ENCODE results near the gene ODF2. TPM values are rescaled to one million over a fixed set of nuclear protein-coding genes. Genes with fewer than 3 reads are reported as not detected.
"Not testable (repeated sequence)": the region's sequence is repeated elsewhere in the genome, so short reads cannot be mapped to it uniquely, and the experiment has no call there.

The ODF2 gene
- total and polyA plus RNA-seq, 5 donors: 9.6 to 15.4 (median 14.4) TPM

DNA sequence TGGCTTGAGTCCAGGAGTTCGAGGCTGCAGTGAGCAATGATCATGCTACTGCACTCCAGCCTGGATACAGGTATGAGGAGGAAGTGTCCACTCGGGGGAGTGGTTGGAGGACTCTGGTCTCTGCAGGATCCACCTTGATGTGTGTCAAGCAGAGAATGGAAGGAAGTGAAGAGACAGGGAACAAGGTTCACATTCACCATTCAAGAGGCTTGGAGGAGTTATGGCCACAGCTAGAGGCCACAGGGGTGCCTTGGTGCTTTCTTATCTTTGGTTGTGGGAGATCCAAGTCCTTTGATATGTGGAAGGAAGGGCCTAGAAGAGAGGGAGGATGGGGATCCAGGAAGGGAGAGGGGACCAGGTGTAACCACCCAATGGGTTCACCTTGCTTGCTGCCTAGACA, 40.5 kb upstream of the ODF2 start:
- Histone ChIP-seq H3K4me1 (ENCODE audit: control insufficient read depth, insufficient read depth, low read length) (peaks cover 4% of the 10 kb centered on the region), H3K27ac (ENCODE audit: low read length) (no peak overlapping the region), H3K9me3 (ENCODE audit: control insufficient read depth, low read length) (no peaks in the 10 kb centered on the region), H3K27me3 (ENCODE audit: control insufficient read depth, insufficient read depth) (no peaks in the 10 kb centered on the region), H3K4me3 (ENCODE audit: low read length) (no peak overlapping the region)
- intact Hi-C loops (cut with DNase I): loop anchor here in 2 of 4 donors (10.0 kb wide), 1 partner anchor 50 kb away; no protein-coding TSS in a partner anchor
- 70% methylated on average over 2 of the region's 2 CpGs for WGBS
- ATAC-seq (no peak), DNase-seq (peak in 1 of 3 donors; percentile 6)

DNA sequence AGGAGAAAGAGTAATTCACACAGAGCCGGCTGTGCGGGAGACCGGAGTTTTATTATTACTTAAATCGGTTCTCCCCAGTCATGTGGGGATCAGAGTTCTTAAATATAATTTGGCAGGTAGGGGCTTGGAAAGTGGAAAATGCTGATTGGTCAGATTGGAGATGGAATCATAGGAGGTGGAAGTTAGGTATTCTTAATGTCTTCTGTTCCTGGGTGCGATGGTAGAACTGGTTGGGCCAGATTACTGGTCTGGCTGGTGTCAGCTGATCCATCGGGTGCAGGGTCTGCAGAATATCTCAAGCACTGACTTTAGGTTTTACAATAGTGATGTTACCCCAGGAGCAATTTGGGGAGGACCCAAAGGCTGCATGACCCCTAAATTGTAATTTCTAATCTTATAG, 39.8 kb upstream of the ODF2 start:
- Histone ChIP-seq H3K27me3 (ENCODE audit: control insufficient read depth, insufficient read depth) (no peaks in the 10 kb centered on the region), H3K4me3 (ENCODE audit: low read length) (no peak overlapping the region), H3K9me3 (ENCODE audit: control insufficient read depth, low read length) (no peaks in the 10 kb centered on the region), H3K4me1 (ENCODE audit: control insufficient read depth, insufficient read depth, low read length) (peaks cover 4% of the 10 kb centered on the region), H3K27ac (ENCODE audit: low read length) (no peak overlapping the region)
- ATAC-seq (no peak), DNase-seq (no peak)
- WGBS: 64% methylated on average over 6 of the region's 6 CpGs
- intact Hi-C loops (cut with DNase I): loop anchor here in 2 of 4 donors (10.0 kb wide), 1 partner anchor 51 kb away; no protein-coding TSS in a partner anchor

DNA sequence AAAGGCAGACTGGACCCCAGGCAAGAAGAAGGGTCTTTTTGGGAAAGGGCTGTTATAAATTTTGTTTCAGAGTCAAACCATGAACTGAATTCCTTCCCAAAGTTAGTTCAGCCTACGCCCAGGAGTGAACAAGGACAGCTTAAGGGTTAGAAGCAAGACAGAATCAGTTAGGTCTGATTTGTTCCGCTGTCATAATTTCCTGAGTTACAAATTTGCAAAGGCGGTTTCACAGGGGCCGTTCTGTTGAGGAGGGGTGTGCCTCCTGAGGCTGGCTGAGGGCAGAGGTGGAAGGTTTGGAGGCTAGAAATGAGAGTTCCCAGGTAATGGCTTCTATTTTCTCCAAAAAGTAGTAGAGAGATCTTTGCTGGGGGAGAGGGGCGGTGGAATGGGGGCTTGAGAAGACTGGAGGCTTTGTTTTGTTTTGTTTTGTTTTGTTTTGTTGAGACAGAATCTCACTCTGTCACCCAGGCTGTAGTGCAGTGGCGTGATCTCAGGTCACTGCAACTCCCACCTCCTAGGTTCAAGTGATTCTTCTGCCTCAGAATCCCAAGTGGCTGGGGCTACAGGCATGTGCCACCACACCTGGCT, 39.3 kb upstream of the ODF2 start:
- H3K27ac ChIP-seq (ENCODE audit: low read length): no peak overlapping the region
- H3K9me3 ChIP-seq (ENCODE audit: control insufficient read depth, low read length): no peaks in the 10 kb centered on the region
- intact Hi-C loops (cut with DNase I): loop anchor here in 2 of 4 donors (10.0 kb wide), 1 partner anchor 52 kb away; no protein-coding TSS in a partner anchor
- ATAC-seq (no peak), DNase-seq (no peak)
- no peak overlapping the region for H3K4me3 ChIP-seq (ENCODE audit: low read length)
- peaks cover 4% of the 10 kb centered on the region for H3K4me1 ChIP-seq (ENCODE audit: control insufficient read depth, insufficient read depth, low read length)
- 54% methylated on average over 6 of the region's 6 CpGs for WGBS
- no peaks in the 10 kb centered on the region for H3K27me3 ChIP-seq (ENCODE audit: control insufficient read depth, insufficient read depth)

DNA sequence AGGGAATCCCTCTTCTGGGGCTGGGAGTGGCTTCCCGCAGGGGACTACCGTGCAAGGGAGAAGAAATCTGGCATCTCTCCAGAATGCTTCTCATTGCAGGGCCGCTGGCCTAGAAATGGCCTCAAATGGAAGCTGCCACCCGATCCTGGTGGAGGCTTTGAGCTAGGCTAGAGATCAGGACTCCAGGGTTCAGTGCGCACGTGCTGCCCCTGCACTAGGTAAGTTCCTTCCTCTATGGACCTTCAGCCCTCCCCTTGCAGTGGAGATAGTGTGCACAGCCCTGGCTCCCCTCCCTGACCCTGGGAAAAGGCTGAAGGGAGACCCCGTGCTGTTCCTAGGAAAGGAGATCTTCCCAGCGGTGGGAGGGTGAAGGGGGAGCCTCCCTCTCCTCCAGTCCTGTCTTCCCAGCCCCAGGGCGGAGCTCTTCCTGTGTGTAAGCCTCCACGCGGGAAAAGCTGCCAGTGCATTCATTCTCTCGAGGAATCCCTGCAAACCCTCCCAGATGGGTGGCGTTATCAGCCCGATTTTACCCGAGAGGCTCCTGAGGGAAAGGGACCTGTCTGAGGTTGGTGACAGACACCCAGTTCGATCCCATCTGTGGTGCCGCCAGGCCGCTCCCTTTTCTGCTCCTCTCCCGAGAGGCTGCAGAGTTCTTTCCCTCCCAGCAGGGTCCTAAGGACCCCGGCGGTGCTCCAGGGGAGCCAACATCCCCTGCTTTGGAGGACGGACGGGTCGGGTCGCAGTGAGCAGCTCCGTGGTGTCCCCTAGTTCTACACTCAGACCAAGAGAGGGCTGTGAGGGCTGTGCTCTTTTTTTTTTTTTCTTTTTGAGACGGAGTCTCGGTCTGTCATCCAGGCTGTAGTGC, 36.5 kb upstream of the ODF2 start:
- Histone ChIP-seq H3K27ac (ENCODE audit: low read length) (no peak overlapping the region), H3K4me1 (ENCODE audit: control insufficient read depth, insufficient read depth, low read length) (peaks cover 4% of the 10 kb centered on the region), H3K27me3 (ENCODE audit: control insufficient read depth, insufficient read depth) (no peaks in the 10 kb centered on the region), H3K9me3 (ENCODE audit: control insufficient read depth, low read length) (no peaks in the 10 kb centered on the region), H3K4me3 (ENCODE audit: low read length) (no peak overlapping the region)
- intact Hi-C loops (cut with DNase I): loop anchor here in 2 of 4 donors (10.0 kb wide), 1 partner anchor 54 kb away; no protein-coding TSS in a partner anchor
- DNase-seq (peak in 2 of 3 donors; percentile 31 to 54), ATAC-seq (peak in 1 of 2 donors; percentile 4)
- 9% methylated on average over 28 of the region's 28 CpGs for WGBS

DNA sequence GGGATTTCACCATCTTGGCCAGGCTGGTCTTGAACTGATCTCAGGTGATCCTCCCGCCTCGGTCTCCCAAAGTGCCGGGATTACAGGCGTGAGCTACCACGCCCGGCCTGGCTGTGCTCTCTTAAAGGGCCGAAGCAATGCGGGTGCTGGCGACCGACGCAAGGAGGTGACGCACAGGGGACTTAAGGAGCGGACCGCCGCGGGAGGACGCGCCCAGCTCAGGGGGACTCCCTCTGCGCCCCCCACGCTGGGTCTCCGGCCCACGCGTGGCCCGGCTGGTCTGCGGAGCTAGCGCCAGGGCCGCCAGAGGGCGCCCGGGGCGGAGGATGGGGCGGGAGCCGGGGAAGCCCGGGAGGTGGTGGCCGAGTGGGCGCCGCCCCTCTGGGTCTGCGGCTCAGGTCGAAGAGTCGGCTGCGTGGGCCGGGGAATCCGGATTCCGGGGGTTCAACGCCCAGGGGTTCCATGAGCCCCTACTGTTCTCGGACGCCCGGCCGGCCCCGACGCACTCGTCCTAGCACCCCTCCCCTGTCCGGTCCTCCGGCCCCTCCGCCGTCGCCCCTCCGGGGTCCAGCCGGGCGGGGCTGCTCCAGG, 35.7 kb upstream of the ODF2 start:
- Histone ChIP-seq H3K27ac (ENCODE audit: low read length) (peak overlapping the region; percentile 7), H3K4me3 (ENCODE audit: low read length) (peak overlapping the region; percentile 90), H3K9me3 (ENCODE audit: control insufficient read depth, low read length) (no peaks in the 10 kb centered on the region), H3K27me3 (ENCODE audit: control insufficient read depth, insufficient read depth) (no peaks in the 10 kb centered on the region), H3K4me1 (ENCODE audit: control insufficient read depth, insufficient read depth, low read length) (peaks cover 4% of the 10 kb centered on the region)
- DNase-seq (peak; percentile 81 to 93 (median 92)), ATAC-seq (peak; percentile 91)
- intact Hi-C loops (cut with DNase I): no loop called here
- WGBS: under 1% methylated on average over 59 of the region's 59 CpGs

DNA sequence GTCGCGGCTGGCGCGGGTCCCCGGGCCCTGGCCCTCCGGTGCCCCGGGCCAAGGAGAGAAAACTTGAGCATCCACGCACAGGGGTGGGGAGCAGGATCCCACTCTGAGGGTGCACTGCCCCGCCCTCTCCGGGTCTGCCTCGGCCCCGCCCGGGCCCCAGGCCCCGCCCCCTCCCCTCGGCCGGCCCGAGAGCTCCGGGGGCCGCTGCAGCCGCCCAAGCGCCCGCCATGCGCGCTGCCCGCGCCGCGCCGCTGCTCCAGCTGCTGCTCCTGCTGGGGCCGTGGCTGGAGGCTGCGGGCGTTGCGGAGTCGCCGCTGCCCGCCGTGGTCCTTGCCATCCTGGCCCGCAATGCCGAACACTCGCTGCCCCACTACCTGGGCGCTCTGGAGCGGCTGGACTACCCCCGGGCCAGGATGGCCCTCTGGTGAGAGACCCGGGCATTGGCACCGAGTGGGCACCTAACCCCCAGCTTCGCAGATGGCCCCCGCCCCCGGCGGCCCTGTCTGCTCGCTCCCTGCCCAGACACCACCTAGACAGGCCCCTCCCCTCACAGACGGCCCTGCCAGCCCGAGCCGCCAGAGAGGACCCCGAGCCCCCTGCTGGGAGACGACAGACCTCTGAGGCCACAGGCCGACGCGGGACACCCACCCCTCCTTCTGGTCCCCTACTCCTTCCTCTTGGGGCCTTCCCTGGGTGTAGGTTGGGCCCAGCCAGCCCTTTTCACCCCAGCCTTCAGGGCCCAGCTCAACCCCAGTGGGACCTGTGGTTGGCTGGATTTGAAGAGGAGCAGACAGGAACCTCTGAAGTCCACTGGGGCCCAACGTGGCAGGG, 34.9 kb upstream of the ODF2 start, which contains the start of gene CERCAM:
Gene CERCAM (plus strand): TSS at position 207 of the 831 bp plus-strand sequence. CDS start 21 bp downstream, at position 228.
- ATAC-seq (peak; percentile 91 to 92), DNase-seq (peak; percentile 69 to 89 (median 87))
- Histone ChIP-seq H3K27me3 (ENCODE audit: control insufficient read depth, insufficient read depth) (no peaks in the 10 kb centered on the region), H3K4me3 (ENCODE audit: low read length) (peak within 1 kb of the TSS; percentile 90), H3K27ac (ENCODE audit: low read length) (peak within 1 kb of the TSS; percentile 7), H3K4me1 (ENCODE audit: control insufficient read depth, insufficient read depth, low read length) (peaks cover 4% of the 10 kb centered on the region), H3K9me3 (ENCODE audit: control insufficient read depth, low read length) (no peaks in the 10 kb centered on the region)
- under 1% methylated on average over 59 of the region's 59 CpGs for WGBS
- intact Hi-C loops (cut with DNase I): no loop called here

DNA sequence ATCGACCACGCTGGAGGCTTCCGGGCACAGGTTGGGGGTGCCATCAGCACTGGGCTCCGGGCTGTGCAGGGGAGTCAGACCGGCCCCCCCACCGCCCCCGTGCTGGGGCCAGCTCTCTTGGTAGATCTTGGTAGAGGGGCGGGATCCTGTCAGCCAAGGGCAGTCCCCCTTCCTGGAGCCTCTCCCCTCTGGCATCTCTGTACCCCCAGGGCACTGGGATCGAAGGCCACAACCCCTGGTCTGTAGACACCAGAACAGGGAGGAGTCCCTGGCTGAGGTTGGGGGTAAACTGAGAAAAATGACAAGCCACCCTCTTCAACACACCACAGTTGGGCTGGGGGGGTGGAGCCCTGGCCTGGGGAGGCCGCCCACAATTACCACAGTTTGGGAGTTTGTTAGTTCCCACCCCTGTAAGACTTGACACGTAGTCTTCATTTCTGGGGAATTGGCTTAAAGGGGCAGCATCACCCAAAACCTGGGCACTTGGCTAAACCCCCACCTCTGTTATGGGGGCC, 34.3 kb upstream of the ODF2 start:
- H3K27me3 ChIP-seq (ENCODE audit: control insufficient read depth, insufficient read depth): no peaks in the 10 kb centered on the region
- intact Hi-C loops (cut with DNase I): no loop called here
- H3K9me3 ChIP-seq (ENCODE audit: control insufficient read depth, low read length): no peaks in the 10 kb centered on the region

DNA sequence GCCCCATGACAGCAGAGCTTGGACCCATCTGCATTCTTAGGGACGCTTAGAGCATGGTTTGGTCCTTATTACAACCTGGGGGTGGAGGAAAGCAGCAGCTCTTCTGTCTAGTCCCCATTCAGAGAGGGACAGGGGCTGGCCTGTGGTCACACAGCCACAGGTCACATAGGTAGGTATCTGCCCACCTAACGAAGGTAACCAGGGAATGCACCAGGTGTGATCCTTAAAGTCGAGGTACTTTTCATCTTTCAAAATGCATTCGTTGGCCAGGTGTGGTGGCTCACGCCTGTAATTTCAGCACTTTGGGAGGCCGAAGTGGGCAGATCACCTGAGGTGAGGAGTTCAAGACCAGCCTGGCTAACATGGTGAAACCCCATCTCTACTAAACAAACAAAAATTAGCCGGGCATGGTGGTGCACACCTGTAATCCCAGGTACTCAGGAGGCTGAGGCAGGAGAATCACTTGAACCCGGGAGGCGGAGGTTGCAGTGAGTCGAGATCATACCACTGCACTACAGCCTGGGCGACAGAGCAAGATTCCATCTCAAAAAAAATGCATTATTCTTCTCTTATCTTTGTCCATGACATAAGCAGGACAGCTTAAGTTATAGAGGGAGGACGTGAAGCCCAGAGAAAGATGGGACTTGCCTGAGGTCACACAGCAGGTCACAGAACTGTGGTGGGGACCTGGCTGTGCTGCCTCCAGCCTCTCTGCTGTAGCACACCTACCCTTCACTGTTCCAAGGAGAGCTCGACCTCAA, 33.6 kb upstream of the ODF2 start:
- WGBS: 86% methylated on average over 13 of the region's 13 CpGs
- H3K4me1 ChIP-seq (ENCODE audit: control insufficient read depth, insufficient read depth, low read length); H3K4me3 ChIP-seq (ENCODE audit: low read length); intact Hi-C loops (cut with DNase I); H3K27ac ChIP-seq (ENCODE audit: low read length); H3K9me3 ChIP-seq (ENCODE audit: control insufficient read depth, low read length); H3K27me3 ChIP-seq (ENCODE audit: control insufficient read depth, insufficient read depth); ATAC-seq; DNase-seq: not testable (repeated sequence)

More for the DNA sequence above, 34.3 kb upstream of the ODF2 start:
- ATAC-seq (peak; percentile 22 to 31), DNase-seq (peak; percentile 58 to 81 (median 75))
- peak overlapping the region; percentile 90 for H3K4me3 ChIP-seq (ENCODE audit: low read length)
- WGBS: 34% methylated on average over 11 of the region's 11 CpGs
- H3K27ac ChIP-seq (ENCODE audit: low read length): no peak overlapping the region
- peaks cover 4% of the 10 kb centered on the region for H3K4me1 ChIP-seq (ENCODE audit: control insufficient read depth, insufficient read depth, low read length)

DNA sequence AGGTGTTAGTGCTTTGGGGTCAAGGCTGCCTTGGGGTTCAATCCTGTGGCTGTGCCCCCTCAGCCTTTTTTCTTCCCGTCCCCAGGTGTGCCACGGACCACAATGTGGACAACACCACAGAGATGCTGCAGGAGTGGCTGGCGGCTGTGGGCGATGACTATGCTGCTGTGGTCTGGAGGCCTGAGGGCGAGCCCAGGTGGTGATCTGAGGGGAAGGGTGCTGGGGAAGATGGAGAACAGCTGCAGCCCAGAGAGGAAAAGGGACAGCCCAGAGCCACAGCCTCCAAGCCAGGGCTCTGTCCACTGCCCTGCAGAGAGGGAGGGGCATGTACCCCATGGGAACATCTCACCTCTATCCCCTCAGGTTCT, 33.0 kb upstream of the ODF2 start:
- H3K9me3 ChIP-seq (ENCODE audit: control insufficient read depth, low read length): no peaks in the 10 kb centered on the region
- H3K4me3 ChIP-seq (ENCODE audit: low read length): no peak overlapping the region
- H3K4me1 ChIP-seq (ENCODE audit: control insufficient read depth, insufficient read depth, low read length): peaks cover 4% of the 10 kb centered on the region
- no peak overlapping the region for H3K27ac ChIP-seq (ENCODE audit: low read length)
- intact Hi-C loops (cut with DNase I): no loop called here
- no peaks in the 10 kb centered on the region for H3K27me3 ChIP-seq (ENCODE audit: control insufficient read depth, insufficient read depth)
- 95% methylated on average over 5 of the region's 5 CpGs for WGBS
- no peak for ATAC-seq
- DNase-seq: no peak

DNA sequence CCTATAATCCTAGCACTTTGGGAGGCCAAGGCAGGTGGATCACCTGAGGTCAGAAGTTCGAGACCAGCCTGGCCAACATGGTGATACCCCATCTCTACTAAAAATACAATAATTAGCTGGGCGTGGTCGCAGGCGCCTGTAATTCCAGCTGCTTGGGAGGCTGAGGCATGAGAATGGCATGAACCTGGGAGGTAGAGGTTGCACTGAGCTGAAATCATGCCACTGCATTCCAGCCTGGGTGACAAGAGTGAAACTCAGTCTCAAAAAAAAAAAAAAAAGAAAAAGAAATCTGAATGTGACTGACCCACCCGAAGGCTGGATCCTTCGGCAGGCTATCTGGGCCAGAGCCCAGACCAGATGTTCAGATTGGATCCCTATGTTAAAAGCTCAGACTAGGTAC, 32.5 kb upstream of the ODF2 start:
- WGBS: 85% methylated on average over 6 of the region's 6 CpGs
- DNase-seq; H3K4me3 ChIP-seq (ENCODE audit: low read length); ATAC-seq; H3K27ac ChIP-seq (ENCODE audit: low read length); H3K9me3 ChIP-seq (ENCODE audit: control insufficient read depth, low read length); H3K27me3 ChIP-seq (ENCODE audit: control insufficient read depth, insufficient read depth); intact Hi-C loops (cut with DNase I); H3K4me1 ChIP-seq (ENCODE audit: control insufficient read depth, insufficient read depth, low read length): not testable (repeated sequence)
